Choroid plexus epithelial cell (primary cell): Measurements from ENCODE around the gene SMIM14.
A peak's percentile ranks its signal among the peaks of the same experiment; 100 is the strongest.
"Not testable (repeated sequence)": the region's sequence is repeated elsewhere in the genome, so short reads cannot be mapped to it uniquely, and the experiment has no call there.

ENCODE experiments used
- DNase-seq: peaks from one replicate; pipeline ENCODE4 v3.0.0-alpha.2; 2010; ENCODE audit warnings: low read depth
- H3K4me3 ChIP-seq: 2 replicates; pipeline ENCODE4 v1.5.1; 2011; ENCODE audit warnings: low read depth, mild to moderate bottlenecking, control low read depth, low read length, moderate library complexity
- TF ChIP-seq, protein P1 (sequence below): conservative IDR thresholded peaks from 2 replicates; pipeline ENCODE4 v1.5.1; 2011; ENCODE audit warnings: low read depth, mild to moderate bottlenecking, control low read depth, inconsistent platforms, low read length, moderate library complexity

The SMIM14 gene

GRCh38 chr4:39667706-39668105 is 29.0 kb upstream of the SMIM14 start:
- TF ChIP-seq, protein P1, sequence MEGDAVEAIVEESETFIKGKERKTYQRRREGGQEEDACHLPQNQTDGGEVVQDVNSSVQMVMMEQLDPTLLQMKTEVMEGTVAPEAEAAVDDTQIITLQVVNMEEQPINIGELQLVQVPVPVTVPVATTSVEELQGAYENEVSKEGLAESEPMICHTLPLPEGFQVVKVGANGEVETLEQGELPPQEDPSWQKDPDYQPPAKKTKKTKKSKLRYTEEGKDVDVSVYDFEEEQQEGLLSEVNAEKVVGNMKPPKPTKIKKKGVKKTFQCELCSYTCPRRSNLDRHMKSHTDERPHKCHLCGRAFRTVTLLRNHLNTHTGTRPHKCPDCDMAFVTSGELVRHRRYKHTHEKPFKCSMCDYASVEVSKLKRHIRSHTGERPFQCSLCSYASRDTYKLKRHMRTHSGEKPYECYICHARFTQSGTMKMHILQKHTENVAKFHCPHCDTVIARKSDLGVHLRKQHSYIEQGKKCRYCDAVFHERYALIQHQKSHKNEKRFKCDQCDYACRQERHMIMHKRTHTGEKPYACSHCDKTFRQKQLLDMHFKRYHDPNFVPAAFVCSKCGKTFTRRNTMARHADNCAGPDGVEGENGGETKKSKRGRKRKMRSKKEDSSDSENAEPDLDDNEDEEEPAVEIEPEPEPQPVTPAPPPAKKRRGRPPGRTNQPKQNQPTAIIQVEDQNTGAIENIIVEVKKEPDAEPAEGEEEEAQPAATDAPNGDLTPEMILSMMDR = no peak
- DNase-seq = no peak
- no peak overlapping the region for H3K4me3 ChIP-seq

GRCh38 chr4:39664828-39665731 is 26.4 kb upstream of the SMIM14 start:
- TF ChIP-seq, protein P1 = no peak
- DNase-seq = peak; percentile 64
- no peak overlapping the region for H3K4me3 ChIP-seq

DNA sequence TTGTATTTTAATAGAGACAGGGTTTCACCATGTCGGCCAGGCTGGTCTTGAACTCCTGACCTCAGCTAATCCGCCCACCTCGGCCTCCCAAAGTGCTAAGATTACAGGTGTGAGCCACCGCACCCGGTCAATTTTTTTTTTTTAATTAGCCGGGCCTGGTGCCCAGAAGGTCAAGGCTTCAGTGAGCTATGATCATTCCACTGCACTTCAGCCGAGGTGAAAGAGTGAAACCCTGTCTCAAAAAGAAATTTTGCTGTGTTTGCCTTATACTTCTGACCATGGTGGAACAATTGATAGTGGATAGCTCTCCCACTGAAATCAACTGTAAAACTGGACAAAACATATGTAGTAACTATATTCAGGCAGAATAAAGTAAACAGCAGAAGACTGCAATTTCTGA is 24.0 kb upstream of the SMIM14 start:
- H3K4me3 ChIP-seq = no peak overlapping the region
- TF ChIP-seq, protein P1 = no peak
- DNase-seq = no peak

GRCh38 chr4:39660757-39661156 is 22.1 kb upstream of the SMIM14 start:
- no peak for DNase-seq
- TF ChIP-seq, protein P1 = no peak
- no peak overlapping the region for H3K4me3 ChIP-seq

DNA sequence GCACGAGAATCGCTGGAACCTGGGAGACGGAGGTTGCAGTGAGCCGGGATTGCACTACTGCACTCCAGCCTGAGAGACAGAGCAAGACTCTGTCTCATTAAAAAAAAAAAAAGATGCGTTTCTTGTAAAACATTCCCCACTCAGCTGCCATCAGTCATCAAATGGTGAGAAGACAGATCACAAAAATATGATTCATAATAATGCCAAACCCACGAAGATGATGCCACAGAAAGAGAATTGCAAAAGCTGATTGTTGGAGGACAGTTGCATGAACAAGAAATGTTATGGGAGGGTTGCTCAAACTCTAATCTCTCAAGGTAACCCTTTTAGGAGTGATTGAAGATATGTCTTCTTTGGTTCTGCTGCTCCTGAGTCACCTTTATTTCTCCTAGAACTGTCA is 21.4 kb upstream of the SMIM14 start:
- H3K4me3 ChIP-seq = no peak overlapping the region
- TF ChIP-seq, protein P1 = no peak
- no peak for DNase-seq

DNA sequence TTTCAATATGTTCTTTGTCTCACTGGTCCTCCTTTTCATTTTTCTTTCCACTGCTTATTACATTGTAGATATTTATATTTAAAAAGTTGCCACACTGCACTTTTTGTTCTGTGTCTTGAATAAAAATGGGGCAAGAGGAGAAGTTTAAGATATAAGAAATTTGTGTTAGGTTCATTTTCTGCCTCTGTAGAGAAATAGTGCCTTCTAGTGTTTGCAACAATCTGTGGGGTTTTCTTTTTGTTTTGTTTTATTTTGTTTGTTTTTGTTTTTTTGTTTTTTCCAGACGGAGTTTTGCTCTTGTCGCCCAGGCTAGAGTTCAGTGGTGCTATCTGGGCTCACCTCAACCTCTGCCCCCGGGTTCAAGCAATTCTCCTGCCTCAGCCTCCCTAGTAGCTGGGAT is 20.1 kb upstream of the SMIM14 start:
- DNase-seq = peak; percentile 43
- TF ChIP-seq, protein P1 = peak; percentile 61
- H3K4me3 ChIP-seq = no peak overlapping the region

- DNase-seq = no peak
- TF ChIP-seq, protein P1 = no peak
- no peak overlapping the region for H3K4me3 ChIP-seq
These were observed 18.8 kb upstream of the SMIM14 start for GRCh38 chr4:39657465-39657864.

DNA sequence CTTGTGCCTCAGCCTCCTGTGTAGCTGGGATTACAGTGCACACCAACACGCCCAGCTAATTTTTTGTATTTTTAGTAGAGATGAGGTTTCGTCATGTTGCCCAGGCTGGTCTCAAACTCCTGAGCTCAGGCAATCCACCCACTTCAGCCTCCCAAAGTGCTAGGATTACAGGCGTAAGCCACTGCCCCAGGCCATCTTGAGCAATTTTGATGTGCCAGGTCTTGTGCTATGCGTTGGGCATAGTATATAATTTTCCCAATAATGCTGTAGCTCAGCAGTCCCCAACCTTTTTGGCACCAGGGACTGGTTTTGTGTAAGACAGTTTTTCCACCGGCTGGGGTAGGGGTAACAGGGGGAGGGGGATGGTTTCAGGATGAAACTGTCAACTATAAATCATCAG is 18.0 kb upstream of the SMIM14 start:
- H3K4me3 ChIP-seq, DNase-seq: not testable (repeated sequence)
